Peyer's patch (tissue), 4 donors: ENCODE measurements around the gene GPR34.

Experiments
- CTCF ChIP-seq, 6 experiments: fragments of 450-650 bp in 4 of 6; fragments of 200-600 bp in 2 of 6; sonication (generic) in 1 of 6; IDR thresholded peaks; one replicate each; pipeline ENCODE4 v1.5.1; 2017 to 2019; ENCODE audit warnings: antibody characterized with exemption in 6 of 6, mild to moderate bottlenecking in 3 of 6, moderate library complexity in 1 of 6
- POLR2A ChIP-seq, 2 donors: fragments of 450-650 bp; IDR thresholded peaks; one replicate each; pipeline ENCODE4 v1.5.1; 2017; ENCODE audit warnings: antibody characterized with exemption in 2 of 2, mild to moderate bottlenecking in 2 of 2, moderate library complexity in 2 of 2

- TF ChIP-seq CTCF (IDR thresholded peaks at IDR 0.05) = no peak
- TF ChIP-seq POLR2A (IDR thresholded peaks at IDR 0.05) = no peak
Measured at GRCh38 chrX:41716767-41717473, 28.1 kb downstream of the GPR34 start.
